SK-N-SH (cell line): ENCODE results near the gene PRM1. TPM values are rescaled to one million over a fixed set of nuclear protein-coding genes. Genes with fewer than 3 reads are reported as not detected.

Experiments used
- CTCF ChIA-PET: fragments of 300-600, 350-600 bp; formaldehyde crosslinking; extraction: SDS; loops from one replicate; lab custom pipeline; 2021; lab: Yijun Ruan, JAX
- POLR2A ChIA-PET: fragments of 350-600 bp; sonication (Branson Sonifier 250); formaldehyde crosslinking; extraction: SDS; loops from one replicate; lab custom pipeline; 2020; ENCODE audit warnings: antibody characterized with exemption, inconsistent platforms; lab: Yijun Ruan, JAX
- DNase-seq: peaks from one replicate; pipeline ENCODE4 v3.0.0; 2012
- H2AFZ ChIP-seq: fragments of 200-600 bp; sonication (generic); 2 replicates; pipeline ENCODE4 v1.8.1; 2016; ENCODE audit warnings: antibody characterized with exemption, mild to moderate bottlenecking, low read depth
- H3F3A ChIP-seq: fragments of 200-600 bp; sonication (generic); replicated peaks from 2 replicates; pipeline ENCODE3; 2016; ENCODE audit warnings: antibody characterized with exemption, mild to moderate bottlenecking; ENCODE audit not compliant: insufficient read depth
- H3K27ac ChIP-seq, 2 experiments: fragments of 200-500 bp in 1 of 2; fragments of 200-600 bp in 1 of 2; sonication (Bioruptor generic) in 1 of 2; sonication (generic), shearing (Covaris generic) in 1 of 2; 2 replicates each; pipeline versions ENCODE4 v1.5.1 to v1.6.1; 2014 to 2016; ENCODE audit warnings: low read depth in 2 of 2, inconsistent platforms in 1 of 2, low read length in 1 of 2, mild to moderate bottlenecking in 1 of 2, mixed read lengths in 1 of 2
- H3K27me3 ChIP-seq: fragments of 200-600 bp; sonication (generic), shearing (Covaris generic); 2 replicates; pipeline ENCODE4 v1.6.1; 2016; ENCODE audit warnings: mixed run types; ENCODE audit not compliant: insufficient read depth
- H3K36me3 ChIP-seq, 2 experiments: fragments of 200-500 bp in 1 of 2; fragments of 200-600 bp in 1 of 2; sonication (Bioruptor generic) in 1 of 2; sonication (generic) in 1 of 2; replicated peaks in 1 of 2; 2 replicates each; pipeline versions ENCODE3 to v1.5.1; 2014 to 2016; ENCODE audit warnings: low read length in 1 of 2, mild to moderate bottlenecking in 1 of 2; ENCODE audit not compliant: insufficient read depth in 2 of 2, control insufficient read depth in 1 of 2
- H3K4me1 ChIP-seq, 2 experiments: fragments of 200-500 bp in 1 of 2; fragments of 200-600 bp in 1 of 2; sonication (Bioruptor generic) in 1 of 2; sonication (generic), shearing (Covaris generic) in 1 of 2; 2 replicates each; pipeline versions ENCODE4 v1.5.1 to v1.6.1; 2014 to 2016; ENCODE audit warnings: low read depth in 1 of 2, low read length in 1 of 2, mixed run types in 1 of 2; ENCODE audit not compliant: insufficient read depth in 2 of 2, control insufficient read depth in 1 of 2
- H3K4me2 ChIP-seq: fragments of 200-600 bp; sonication (generic), shearing (Covaris generic); 2 replicates; pipeline ENCODE4 v1.6.1; 2017; ENCODE audit warnings: mixed run types
- H3K4me3 ChIP-seq, 2 experiments: fragments of 200-500 bp in 1 of 2; fragments of 200-600 bp in 1 of 2; sonication (Bioruptor generic) in 1 of 2; sonication (generic), shearing (Covaris generic) in 1 of 2; 2 replicates each; pipeline versions ENCODE4 v1.5.1 to v1.8.1; 2014 to 2016; ENCODE audit warnings: low read depth in 2 of 2, inconsistent platforms in 1 of 2, low read length in 1 of 2, mild to moderate bottlenecking in 1 of 2, mixed read lengths in 1 of 2, moderate library complexity in 1 of 2
- H3K79me2 ChIP-seq: fragments of 200-600 bp; sonication (generic); 2 replicates; pipeline ENCODE4 v1.8.1; 2017; ENCODE audit warnings: mild to moderate bottlenecking; ENCODE audit not compliant: insufficient read depth
- H3K9ac ChIP-seq: fragments of 200-600 bp; sonication (generic); 2 replicates; pipeline ENCODE4 v1.6.1; 2017; ENCODE audit warnings: mixed run types
- H3K9me2 ChIP-seq: fragments of 200-600 bp; sonication (generic); 2 replicates; pipeline ENCODE4 v1.6.1; 2017; ENCODE audit warnings: mixed run types
- H3K9me3 ChIP-seq: fragments of 200-600 bp; sonication (generic); 2 replicates; pipeline ENCODE4 v1.6.1; 2017; ENCODE audit warnings: mixed run types, mild to moderate bottlenecking, moderate library complexity
- H4K20me1 ChIP-seq: fragments of 200-600 bp; sonication (generic); 2 replicates; pipeline ENCODE4 v1.6.1; 2017; ENCODE audit warnings: mild to moderate bottlenecking, mixed run types; ENCODE audit not compliant: insufficient read depth
- CTCF ChIP-seq: fragments of 200-600 bp; sonication (generic); IDR thresholded peaks from 2 replicates; pipeline ENCODE4 v1.6.1; 2017; ENCODE audit warnings: antibody characterized with exemption, mild to moderate bottlenecking, moderate library complexity
- ELF1 ChIP-seq: IDR thresholded peaks from 2 replicates; pipeline ENCODE4 v1.4.0; 2012
- EZH2phosphoT487 ChIP-seq: fragments of 200-600 bp; sonication (generic); IDR thresholded peaks from 2 replicates; pipeline ENCODE4 v1.6.1; 2017; ENCODE audit warnings: low read depth, mixed run types, mild to moderate bottlenecking, antibody characterized with exemption, moderate library complexity, borderline replicate concordance
- FOSL2 ChIP-seq: IDR thresholded peaks from 2 replicates; pipeline ENCODE4 v1.4.0; 2012; ENCODE audit warnings: low read depth, mild to moderate bottlenecking, moderate library complexity, borderline replicate concordance
- FOXM1 ChIP-seq: IDR thresholded peaks from 2 replicates; pipeline ENCODE4 v1.4.0; 2012; ENCODE audit warnings: low read depth, mild to moderate bottlenecking
- MAX ChIP-seq: IDR thresholded peaks from 2 replicates; pipeline ENCODE4 v1.4.0; 2012; ENCODE audit warnings: low read depth
- MEF2A ChIP-seq: IDR thresholded peaks from 2 replicates; pipeline ENCODE4 v1.4.0; 2012; ENCODE audit warnings: low read depth, borderline replicate concordance
- MXI1 ChIP-seq: IDR thresholded peaks from 2 replicates; pipeline ENCODE4 v1.6.1; 2012; ENCODE audit warnings: mild to moderate bottlenecking, low read depth, low read length, improper control_type of control experiment
- NRF1 ChIP-seq: IDR thresholded peaks from 2 replicates; pipeline ENCODE4 v1.6.1; 2012; ENCODE audit warnings: low read depth, mild to moderate bottlenecking, low read length
- PBX3 ChIP-seq: IDR thresholded peaks from 2 replicates; pipeline ENCODE4; 2012
- POLR2AphosphoS5 ChIP-seq: IDR thresholded peaks from 2 replicates; pipeline ENCODE4 v1.6.1; 2012; ENCODE audit warnings: low read depth, low read length
- RAD21 ChIP-seq: IDR thresholded peaks from 2 replicates; pipeline ENCODE4 v1.6.1; 2012; ENCODE audit warnings: mild to moderate bottlenecking, low read length
- REST ChIP-seq: IDR thresholded peaks from 2 replicates; pipeline ENCODE4 v1.6.1; 2012; ENCODE audit warnings: mild to moderate bottlenecking, low read depth, low read length, moderate library complexity
- RFX5 ChIP-seq: IDR thresholded peaks from 2 replicates; pipeline ENCODE4 v1.6.1; 2012; ENCODE audit warnings: mild to moderate bottlenecking, improper control_type of control experiment, low read length
- RXRA ChIP-seq: IDR thresholded peaks from 2 replicates; pipeline ENCODE4 v1.4.0; 2012; ENCODE audit warnings: low read depth, mild to moderate bottlenecking, borderline replicate concordance
- TAF1 ChIP-seq: IDR thresholded peaks from 2 replicates; pipeline ENCODE4 v1.6.1; 2012; ENCODE audit warnings: low read depth, mild to moderate bottlenecking, low read length, moderate library complexity, borderline replicate concordance
- TEAD4 ChIP-seq: IDR thresholded peaks from 2 replicates; pipeline ENCODE4 v1.4.0; 2012; ENCODE audit warnings: mild to moderate bottlenecking, borderline replicate concordance; ENCODE audit not compliant: insufficient read depth
- USF1 ChIP-seq: IDR thresholded peaks from 2 replicates; pipeline ENCODE4 v1.4.0; 2012; ENCODE audit warnings: low read depth, borderline replicate concordance
- YY1 ChIP-seq: IDR thresholded peaks from 2 replicates; pipeline ENCODE4 v1.4.0; 2012; ENCODE audit warnings: low read depth, mild to moderate bottlenecking
- ZBTB33 ChIP-seq: IDR thresholded peaks from 2 replicates; pipeline ENCODE4 v1.4.0; 2012; ENCODE audit warnings: low read depth, borderline replicate concordance
- WGBS: methylation state at CpG from one replicate; pipeline ENCODE4 v1.1.6; 2017; ENCODE audit warnings: low lambda C conversion rate; 5-methylcytosine and 5-hydroxymethylcytosine counted together
- polyA plus RNA-seq, 3 experiments: library from polyadenylated mRNA; depleted of rRNA; stranded (reverse); fragments of >200 nt; gene quantifications; 2 replicates each; pipeline ENCODE4 v1.2.3, GENCODE V29; 2012

Gene PRM1
- polyA plus RNA-seq, 1 of the 3 experiments (the other 2 are of a cell fraction), result not detected

- no peak for TF ChIP-seq USF1
- no peak for TF ChIP-seq ZBTB33
- no peak for TF ChIP-seq YY1
- TF ChIP-seq RXRA, result no peak
- no peak for TF ChIP-seq FOXM1
- TF ChIP-seq RFX5, result no peak
- no peak for TF ChIP-seq ELF1
- no peak for TF ChIP-seq NRF1
- TF ChIP-seq RAD21, result no peak
- TF ChIP-seq POLR2AphosphoS5, result no peak
- no peak for TF ChIP-seq REST
- TF ChIP-seq EZH2phosphoT487, result no peak
- no peak for TF ChIP-seq TEAD4
- no peak for TF ChIP-seq MXI1
- TF ChIP-seq TAF1, result no peak
- TF ChIP-seq PBX3, result no peak
- no peak for TF ChIP-seq MAX
- no peak for TF ChIP-seq CTCF
- TF ChIP-seq FOSL2, result no peak
- TF ChIP-seq MEF2A, result no peak
- Histone ChIP-seq H3K4me3 (no peak overlapping the region), H3F3A (peaks cover 23% of the 10 kb centered on the region), H3K27ac (no peak overlapping the region), H3K79me2 (peaks cover 13% of the 10 kb centered on the region), H3K9me3 (no peaks in the 10 kb centered on the region), H3K36me3 (peaks cover 3 to 4% of the 10 kb centered on the region in 2 experiments), H3K9ac (no peak overlapping the region), H3K4me1 (peaks cover 1 to 9% of the 10 kb centered on the region in 2 experiments; a peak in 3 of 4 replicates), H3K4me2 (no peak overlapping the region), H4K20me1 (peaks cover 21% of the 10 kb centered on the region), H3K27me3 (no peaks in the 10 kb centered on the region), H3K9me2 (no peaks in the 10 kb centered on the region), H2AFZ (no peak overlapping the region)
- DNase-seq, result no peak
- 94% methylated on average over 44 of the region's 63 CpGs for WGBS
- ChIA-PET CTCF (no interaction called here), POLR2A (no interaction called here)
Measured at GRCh38 chr16:11249233-11250061, 31.7 kb downstream of the PRM1 start.
